Testis (tissue), 2 donors: Measurements from ENCODE around the gene TMEM164.

Experiments
- CTCF ChIP-seq, 3 experiments: fragments of 450-650 bp in 2 of 3; fragments of 200-600 bp in 1 of 3; sonication (generic) in 1 of 3; IDR thresholded peaks; one replicate each; pipeline ENCODE4 v1.5.1; 2016 to 2019; ENCODE audit warnings: antibody characterized with exemption in 3 of 3, mild to moderate bottlenecking in 2 of 3, moderate library complexity in 1 of 3
- POLR2A ChIP-seq: fragments of 450-650 bp; IDR thresholded peaks from one replicate; pipeline ENCODE4 v1.6.1; 2017; ENCODE audit warnings: antibody characterized with exemption, mild to moderate bottlenecking, moderate library complexity

- TF ChIP-seq CTCF (IDR thresholded peaks at IDR 0.05) (no peak), POLR2A (no peak)
Observed at GRCh38 chrX:110051559-110051958, 48.6 kb downstream of the TMEM164 start.
